ENCODE results near the gene TNPO1.
A peak's percentile ranks its signal among the peaks of the same experiment; 100 is the strongest.

Gene TNPO1

DNA sequence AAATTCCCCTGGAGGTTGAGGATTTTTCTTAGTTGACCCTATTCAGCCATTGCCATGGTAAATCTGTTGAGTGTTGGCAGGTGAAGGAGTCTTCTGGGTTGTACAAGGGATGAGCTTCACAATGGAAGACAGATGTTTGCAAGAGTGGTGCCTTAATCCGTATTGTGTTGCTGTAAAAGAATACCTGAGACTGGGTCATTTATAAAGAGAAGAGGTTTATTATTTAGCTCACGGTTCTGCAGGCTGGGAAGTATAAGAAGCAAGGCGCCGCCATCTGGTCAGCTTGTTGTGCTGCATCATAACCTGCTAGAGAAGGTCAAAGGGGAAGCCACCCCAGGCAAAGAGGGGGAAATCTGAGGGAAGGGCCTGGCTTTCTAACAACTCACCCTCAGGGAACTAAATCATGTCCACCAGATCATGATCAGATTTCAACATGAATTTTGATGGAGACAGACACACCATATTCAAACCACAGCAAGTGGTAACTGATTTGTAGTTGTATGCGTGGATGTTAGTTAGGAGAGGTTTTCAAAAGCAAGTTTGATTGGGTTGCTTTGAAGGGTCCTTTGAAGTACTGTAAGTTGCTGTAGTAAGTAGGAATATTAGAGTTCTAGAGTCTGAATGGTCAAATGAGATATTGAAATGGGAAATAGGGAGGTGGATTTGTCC is 2.5 kb downstream of the TNPO1 start:
- peak; percentile 87 for DNase-seq

GRCh38 chr5:72821776-72822175 is 5.3 kb downstream of the TNPO1 start:
- DNase-seq, result no peak

DNA sequence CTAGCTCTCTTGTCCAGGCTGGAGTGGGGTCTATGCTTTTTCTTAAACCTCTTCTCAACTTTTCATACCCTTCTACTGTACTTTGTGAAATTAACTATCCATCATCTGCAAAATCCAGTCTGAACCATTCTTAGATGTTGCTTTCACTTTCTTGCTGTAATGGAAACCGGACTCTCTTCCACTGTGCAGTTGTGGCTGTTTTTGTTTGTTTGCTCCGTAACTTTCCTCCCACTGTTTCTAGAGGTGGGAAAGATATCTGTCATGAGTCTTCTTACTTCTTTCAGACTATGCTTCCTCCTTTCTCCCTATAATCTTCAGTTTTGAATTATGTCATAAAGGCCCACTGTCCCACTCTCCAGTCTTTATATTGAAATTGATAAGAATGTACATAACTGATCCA is 6.5 kb downstream of the TNPO1 start:
- DNase-seq, result no peak

GRCh38 chr5:72829707-72830106 is 13.2 kb downstream of the TNPO1 start:
- no peak for DNase-seq

GRCh38 chr5:72830362-72830761 is 13.9 kb downstream of the TNPO1 start:
- no peak for DNase-seq

DNA sequence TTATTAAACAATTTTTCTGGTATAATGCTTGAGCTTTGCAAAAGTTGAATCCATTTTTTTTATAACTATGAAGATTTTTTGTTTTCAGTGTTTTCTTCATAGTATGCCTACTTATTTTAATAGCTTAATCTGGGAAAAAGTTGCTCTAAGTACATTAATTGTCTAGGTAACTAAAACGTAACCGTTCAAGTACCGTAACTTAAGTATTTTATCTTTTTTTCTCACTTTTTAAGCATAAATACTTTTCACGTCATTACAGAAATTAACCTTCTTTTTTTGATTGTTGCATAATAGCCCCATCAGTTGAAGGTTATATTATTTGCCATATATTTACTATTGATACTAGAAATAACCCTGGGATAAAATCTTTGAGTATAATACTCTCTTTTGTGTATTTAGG is 15.2 kb downstream of the TNPO1 start:
- no peak for DNase-seq

DNA sequence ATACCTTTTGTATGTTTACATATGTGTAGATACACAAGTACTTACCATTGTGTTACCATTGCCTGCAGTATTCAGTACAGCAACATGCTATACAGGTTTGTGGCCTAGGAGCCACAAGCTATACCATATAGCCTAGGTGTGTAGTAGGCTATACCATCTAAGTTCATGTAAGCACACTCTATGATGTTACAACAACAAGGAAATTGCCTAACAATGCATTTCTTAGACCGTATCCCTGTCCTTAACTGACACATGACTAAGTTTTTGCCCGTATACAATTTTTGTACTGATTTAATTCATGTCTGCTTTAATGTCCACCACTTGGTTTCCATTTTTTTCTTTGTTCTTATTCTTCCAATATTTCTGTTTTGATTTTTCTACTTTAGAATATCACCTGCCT is 18.5 kb downstream of the TNPO1 start:
- no peak for DNase-seq

DNA sequence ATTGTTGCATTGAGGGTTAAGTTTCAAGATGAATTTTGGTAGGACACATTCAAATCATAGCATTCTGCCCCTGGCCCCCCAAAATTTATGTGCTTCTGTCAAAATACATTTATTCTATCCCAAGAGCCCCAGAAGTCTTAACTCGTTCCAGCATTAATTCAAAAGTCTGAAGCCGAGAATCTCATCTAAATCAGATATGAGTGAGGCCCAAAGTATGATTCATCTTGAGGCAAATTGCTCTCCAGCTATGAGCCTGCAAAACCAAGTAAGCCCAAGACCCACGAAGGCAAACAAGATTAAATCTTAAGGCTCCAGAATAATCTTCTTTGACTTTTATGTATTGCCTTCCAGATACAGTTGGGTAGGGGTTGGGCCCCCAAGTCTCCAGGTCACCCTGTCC is 19.2 kb downstream of the TNPO1 start:
- DNase-seq, result no peak

- no peak for DNase-seq
Observed at GRCh38 chr5:72836810-72837209, 20.3 kb downstream of the TNPO1 start.

- DNase-seq, result no peak
Observed at GRCh38 chr5:72837524-72838096, 21.1 kb downstream of the TNPO1 start.

- no peak for DNase-seq
Observed at GRCh38 chr5:72840041-72840440, 23.6 kb downstream of the TNPO1 start.

- no peak for DNase-seq
Observed at GRCh38 chr5:72841756-72842535, 25.5 kb downstream of the TNPO1 start.

- no peak for DNase-seq
Observed at GRCh38 chr5:72842816-72843215, 26.4 kb downstream of the TNPO1 start.

DNA sequence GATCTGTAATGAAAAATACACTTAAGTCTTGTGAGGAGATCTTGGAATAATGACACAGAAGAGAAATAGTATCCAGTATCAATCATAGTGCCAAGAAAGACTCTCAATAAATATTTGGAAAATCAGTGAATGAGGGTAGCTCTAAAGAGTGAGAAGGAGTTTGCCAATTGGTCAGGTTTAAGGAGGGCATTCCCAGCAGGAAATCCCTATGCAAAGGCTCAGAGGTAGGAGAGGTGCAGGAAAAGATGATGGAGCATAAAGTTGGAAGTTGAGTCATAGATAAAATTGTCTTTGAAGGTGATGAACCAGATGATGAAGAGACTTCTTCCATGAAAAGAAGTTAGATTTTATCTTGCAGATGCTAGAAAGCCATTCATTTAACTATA is 27.8 kb downstream of the TNPO1 start:
- no peak for DNase-seq

- no peak for DNase-seq
Observed at GRCh38 chr5:72845889-72846288, 29.4 kb downstream of the TNPO1 start.

DNA sequence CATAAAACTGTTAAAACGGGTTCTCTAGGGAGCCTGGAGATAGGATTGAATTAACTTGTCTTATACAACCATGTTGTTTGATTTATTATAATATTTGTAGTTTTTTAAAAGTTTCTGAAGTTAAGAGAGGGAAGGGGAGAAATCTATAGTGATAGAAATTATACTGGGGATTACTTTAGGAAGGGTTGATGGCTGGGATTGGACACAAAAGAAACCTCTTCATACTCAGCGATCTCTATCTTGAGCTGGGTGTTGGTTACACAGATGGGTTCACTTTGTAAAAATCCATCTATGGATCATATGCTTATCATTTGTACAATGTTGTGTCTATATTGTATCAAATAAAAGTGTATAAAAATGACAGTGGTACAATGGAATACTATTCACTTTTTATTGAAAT is 30.0 kb downstream of the TNPO1 start:
- no peak for DNase-seq

- no peak for DNase-seq
Observed at GRCh38 chr5:72847439-72847838, 31.0 kb downstream of the TNPO1 start.

DNA sequence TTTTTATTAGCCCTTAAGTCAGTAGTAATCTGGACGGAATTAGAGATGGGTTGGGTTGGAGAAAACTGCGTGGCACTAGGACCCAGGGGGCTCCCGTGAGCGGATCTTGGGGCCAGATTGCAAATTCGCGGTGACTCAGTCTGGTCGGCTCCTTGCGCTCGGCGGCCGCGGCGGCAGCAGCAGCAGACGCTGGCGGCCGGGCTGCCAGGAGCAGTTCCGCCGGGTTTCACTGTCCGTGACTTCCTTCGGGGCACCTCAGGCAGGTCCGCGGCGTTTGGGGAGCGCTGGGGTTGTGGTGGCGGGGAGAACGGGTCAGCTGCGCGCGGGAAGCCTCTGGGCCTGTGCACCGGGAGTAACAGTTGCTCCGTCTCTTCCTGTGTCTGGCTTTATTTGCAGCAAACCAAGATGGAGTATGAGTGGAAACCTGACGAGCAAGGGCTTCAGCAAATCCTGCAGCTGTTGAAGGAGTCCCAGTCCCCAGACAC is 31.6 kb downstream of the TNPO1 start:
- peak; percentile 96 for DNase-seq

GRCh38 chr5:72848474-72849428 is 32.3 kb downstream of the TNPO1 start:
- DNase-seq, result peak; percentile 70

- no peak for DNase-seq
Observed at GRCh38 chr5:72849546-72849945, 33.1 kb downstream of the TNPO1 start.

DNA sequence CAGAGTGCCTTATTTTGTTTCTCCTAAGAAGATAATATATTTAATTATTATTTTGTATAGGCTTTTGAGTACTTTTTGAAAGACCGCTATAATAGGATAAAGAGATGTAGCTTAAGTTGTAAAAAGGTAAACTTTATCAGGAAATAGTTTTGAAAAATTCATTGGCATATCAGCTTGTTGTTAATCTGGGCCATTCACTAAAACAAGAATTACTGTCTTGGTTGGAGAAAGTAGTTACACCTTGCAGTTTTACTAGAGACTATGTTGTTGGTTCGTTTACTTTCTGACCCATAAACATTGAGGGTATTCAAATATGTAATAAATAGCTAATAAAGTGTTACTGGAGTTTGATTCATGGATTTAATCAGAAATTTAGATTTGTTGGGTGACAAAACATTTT is 33.7 kb downstream of the TNPO1 start:
- DNase-seq, result no peak

DNA sequence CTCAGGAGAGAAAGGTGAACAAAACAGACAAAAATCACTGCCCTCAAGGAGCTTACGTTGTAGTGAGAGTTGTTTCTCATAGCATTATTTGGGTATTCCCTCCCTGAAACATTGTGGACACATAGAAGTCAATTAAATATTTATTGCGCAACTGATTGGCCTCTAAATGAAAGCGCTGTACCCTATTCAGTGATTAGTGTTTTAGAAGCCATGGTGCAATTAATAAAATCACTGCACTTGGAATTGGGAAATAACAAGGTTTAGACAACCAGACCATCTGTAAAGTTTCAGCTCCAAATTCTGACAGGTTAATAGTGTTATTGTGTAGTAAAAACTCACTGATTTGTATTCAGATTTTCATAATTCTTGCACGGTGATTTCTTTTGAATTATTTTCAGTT is 35.9 kb downstream of the TNPO1 start:
- DNase-seq, result no peak

- DNase-seq, result no peak
Observed at GRCh38 chr5:72854419-72854818, 38.0 kb downstream of the TNPO1 start.

All from islet precursor cell (in vitro differentiated cells).